Measurements from ENCODE around the gene UGT8. TPM values are rescaled to one million over a fixed set of nuclear protein-coding genes. Genes with fewer than 3 reads are reported as not detected.

UGT8 gene
- total RNA-seq, 1 experiment from 2014 or later, result 3.4 TPM

- H3K27ac ChIP-seq (ENCODE audit: low read length), result no peak overlapping the region
- 0 out of 2 replicates have a peak, but pooled peaks cover under 1% of the 10 kb centered on the region for H3K9me3 ChIP-seq (ENCODE audit: low read length)
- no peaks in the 10 kb centered on the region for H3K79me2 ChIP-seq (ENCODE audit: low read length)
- no peaks in the 10 kb centered on the region for H3K36me3 ChIP-seq (ENCODE audit: low read depth, low read length)
- no peaks in the 10 kb centered on the region for H3K9me2 ChIP-seq (replicated peaks; ENCODE audit: low read length)
- no peaks in the 10 kb centered on the region for H3K4me1 ChIP-seq (ENCODE audit: insufficient read depth, low read length)
- BruUV-seq (replicated peaks), result no TSS peak
- H3K4me2 ChIP-seq (ENCODE audit: low read length), result no peak overlapping the region
- DNase-seq, result peak; percentile 20
- H3K9ac ChIP-seq (ENCODE audit: low read length), result no peak overlapping the region
- peak; percentile 96 for ATAC-seq
- H2AFZ ChIP-seq (ENCODE audit: low read length), result no peak overlapping the region
- H4K20me1 ChIP-seq (ENCODE audit: low read length), result no peaks in the 10 kb centered on the region
- intact Hi-C loops (cut with micrococcal nuclease), result loop anchor here (2.0 kb wide), 1 partner anchor 51 kb away; no protein-coding TSS in a partner anchor
- CTCF ChIA-PET, result no interaction called here
- no peaks in the 10 kb centered on the region for H3F3A ChIP-seq (ENCODE audit: low read length, unreplicated experiment)
- no peak for TF ChIP-seq CTCF (conservative IDR thresholded peaks at IDR 0.05; ENCODE audit: low read depth, low read length)
- TF ChIP-seq EZH2 (IDR thresholded peaks at IDR 0.05; ENCODE audit: low read length, unreplicated experiment), result no peak
- no peak for TF ChIP-seq EZH2phosphoT487 (IDR thresholded peaks at IDR 0.05; ENCODE audit: borderline replicate concordance, low read length)
- POLR2A ChIA-PET (ENCODE audit: unreplicated experiment), result no interaction called here
- H3K27me3 ChIP-seq (ENCODE audit: low read length), result no peaks in the 10 kb centered on the region
- no peak overlapping the region for H3K4me3 ChIP-seq (ENCODE audit: low read length)
These were observed 34.9 kb upstream of the UGT8 start for GRCh38 chr4:114563536-114564315.

GRCh38 chr4:114577386-114577785 lies 21.2 kb upstream of the UGT8 start:
- TF ChIP-seq EZH2 (IDR thresholded peaks at IDR 0.05; ENCODE audit: low read length, unreplicated experiment) (no peak), CTCF (conservative IDR thresholded peaks at IDR 0.05; ENCODE audit: low read depth, low read length) (no peak), EZH2phosphoT487 (IDR thresholded peaks at IDR 0.05; ENCODE audit: borderline replicate concordance, low read length) (no peak)
- Histone ChIP-seq H3K9ac (ENCODE audit: low read length) (no peak overlapping the region), H3K4me2 (ENCODE audit: low read length) (no peak overlapping the region), H4K20me1 (ENCODE audit: low read length) (no peaks in the 10 kb centered on the region), H3K9me2 (replicated peaks; ENCODE audit: low read length) (no peaks in the 10 kb centered on the region), H3K27ac (ENCODE audit: low read length) (no peak overlapping the region), H3K9me3 (ENCODE audit: low read length) (no peaks in the 10 kb centered on the region), H2AFZ (ENCODE audit: low read length) (no peak overlapping the region), H3F3A (ENCODE audit: low read length, unreplicated experiment) (no peaks in the 10 kb centered on the region), H3K4me3 (ENCODE audit: low read length) (no peak overlapping the region), H3K27me3 (ENCODE audit: low read length) (no peaks in the 10 kb centered on the region), H3K4me1 (ENCODE audit: insufficient read depth, low read length) (no peaks in the 10 kb centered on the region), H3K36me3 (ENCODE audit: low read depth, low read length) (no peaks in the 10 kb centered on the region), H3K79me2 (ENCODE audit: low read length) (no peaks in the 10 kb centered on the region)
- no peak for DNase-seq
- intact Hi-C loops (cut with micrococcal nuclease), result no loop called here
- CTCF ChIA-PET, result no interaction called here
- POLR2A ChIA-PET (ENCODE audit: unreplicated experiment), result no interaction called here
- ATAC-seq, result no peak
- no TSS peak for BruUV-seq (replicated peaks)

GRCh38 chr4:114582621-114583020 lies 16.0 kb upstream of the UGT8 start:
- Histone ChIP-seq H3F3A (ENCODE audit: low read length, unreplicated experiment) (no peaks in the 10 kb centered on the region), H2AFZ (ENCODE audit: low read length) (no peak overlapping the region), H3K4me2 (ENCODE audit: low read length) (no peak overlapping the region), H3K27ac (ENCODE audit: low read length) (no peak overlapping the region), H3K9me2 (replicated peaks; ENCODE audit: low read length) (no peaks in the 10 kb centered on the region), H3K27me3 (ENCODE audit: low read length) (no peaks in the 10 kb centered on the region), H3K9ac (ENCODE audit: low read length) (no peak overlapping the region), H3K4me3 (ENCODE audit: low read length) (no peak overlapping the region), H3K36me3 (ENCODE audit: low read depth, low read length) (no peaks in the 10 kb centered on the region), H4K20me1 (ENCODE audit: low read length) (no peaks in the 10 kb centered on the region), H3K79me2 (ENCODE audit: low read length) (no peaks in the 10 kb centered on the region), H3K9me3 (ENCODE audit: low read length) (no peaks in the 10 kb centered on the region), H3K4me1 (ENCODE audit: insufficient read depth, low read length) (no peaks in the 10 kb centered on the region)
- no TSS peak for BruUV-seq (replicated peaks)
- intact Hi-C loops (cut with micrococcal nuclease), result no loop called here
- no peak for DNase-seq
- ATAC-seq, result no peak
- TF ChIP-seq EZH2 (IDR thresholded peaks at IDR 0.05; ENCODE audit: low read length, unreplicated experiment) (no peak), CTCF (conservative IDR thresholded peaks at IDR 0.05; ENCODE audit: low read depth, low read length) (no peak), EZH2phosphoT487 (IDR thresholded peaks at IDR 0.05; ENCODE audit: borderline replicate concordance, low read length) (no peak)
- ChIA-PET CTCF (no interaction called here), POLR2A (ENCODE audit: unreplicated experiment) (no interaction called here)
